ENCODE measurements around the gene PRUNE2. TPM values are rescaled to one million over a fixed set of nuclear protein-coding genes. Genes with fewer than 3 reads are reported as not detected.

The PRUNE2 gene
- total RNA-seq, 3 donors from 2014 or later, result 4.6 to 14.7 (median 12.0) TPM

GRCh38 chr9:76900884-76901440 is 5.0 kb downstream of the PRUNE2 start:
- no peak overlapping the region for H3K4me3 ChIP-seq

DNA sequence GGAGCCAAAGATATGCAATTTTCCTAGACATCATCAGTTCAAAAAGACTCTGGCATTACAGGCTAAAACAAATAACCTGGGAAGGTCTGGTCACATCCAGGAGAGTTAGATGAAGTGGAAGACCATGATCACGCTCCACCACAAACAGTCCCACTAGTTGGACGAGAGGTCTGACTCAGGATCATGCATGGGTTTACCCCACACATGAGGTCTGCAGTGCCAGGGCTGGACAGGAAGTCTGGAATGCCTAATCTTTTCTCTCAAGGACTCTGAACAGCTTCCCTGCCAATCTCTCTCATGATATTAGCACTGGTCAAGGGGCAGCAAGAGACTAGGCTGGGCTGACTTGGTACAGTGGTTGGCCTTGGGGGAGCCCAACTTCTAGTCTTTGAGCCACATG is 7.1 kb downstream of the PRUNE2 start:
- Histone ChIP-seq H3K36me3 (no peaks in the 10 kb centered on the region), H3K27ac (no peak overlapping the region), H3K27me3 (peaks cover 0 to 21% of the 10 kb centered on the region in 2 donors), H3K9me3 (no peaks in the 10 kb centered on the region), H3K4me1 (no peaks in the 10 kb centered on the region), H3K4me3 (no peak overlapping the region)
- intact Hi-C loops (cut with DNase I; ENCODE audit: low total_unique reads), result no loop called here
- no peak for TF ChIP-seq POLR2AphosphoS5 (IDR thresholded peaks at IDR 0.05)
- TF ChIP-seq, protein P1, sequence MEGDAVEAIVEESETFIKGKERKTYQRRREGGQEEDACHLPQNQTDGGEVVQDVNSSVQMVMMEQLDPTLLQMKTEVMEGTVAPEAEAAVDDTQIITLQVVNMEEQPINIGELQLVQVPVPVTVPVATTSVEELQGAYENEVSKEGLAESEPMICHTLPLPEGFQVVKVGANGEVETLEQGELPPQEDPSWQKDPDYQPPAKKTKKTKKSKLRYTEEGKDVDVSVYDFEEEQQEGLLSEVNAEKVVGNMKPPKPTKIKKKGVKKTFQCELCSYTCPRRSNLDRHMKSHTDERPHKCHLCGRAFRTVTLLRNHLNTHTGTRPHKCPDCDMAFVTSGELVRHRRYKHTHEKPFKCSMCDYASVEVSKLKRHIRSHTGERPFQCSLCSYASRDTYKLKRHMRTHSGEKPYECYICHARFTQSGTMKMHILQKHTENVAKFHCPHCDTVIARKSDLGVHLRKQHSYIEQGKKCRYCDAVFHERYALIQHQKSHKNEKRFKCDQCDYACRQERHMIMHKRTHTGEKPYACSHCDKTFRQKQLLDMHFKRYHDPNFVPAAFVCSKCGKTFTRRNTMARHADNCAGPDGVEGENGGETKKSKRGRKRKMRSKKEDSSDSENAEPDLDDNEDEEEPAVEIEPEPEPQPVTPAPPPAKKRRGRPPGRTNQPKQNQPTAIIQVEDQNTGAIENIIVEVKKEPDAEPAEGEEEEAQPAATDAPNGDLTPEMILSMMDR (IDR thresholded peaks at IDR 0.05), result no peak
- no peak for TF ChIP-seq POLR2A (IDR thresholded peaks at IDR 0.05)
- DNase-seq (ENCODE audit: low spot score in 2 of 2), result no peak

More at GRCh38 chr9:76900884-76901440, 5.0 kb downstream of the PRUNE2 start:
- H3K27ac ChIP-seq, result no peak overlapping the region
- H3K4me1 ChIP-seq, result peaks cover 4 to 12% of the 10 kb centered on the region in 2 donors
- H3K27me3 ChIP-seq, result peaks cover 0 to 21% of the 10 kb centered on the region in 2 donors
- DNase-seq (ENCODE audit: low spot score in 2 of 2), result no peak
- TF ChIP-seq POLR2AphosphoS5 (IDR thresholded peaks at IDR 0.05), result no peak
- no peak for TF ChIP-seq POLR2A (IDR thresholded peaks at IDR 0.05)
- TF ChIP-seq, protein P1 (IDR thresholded peaks at IDR 0.05), result no peak
- no peaks in the 10 kb centered on the region for H3K36me3 ChIP-seq
- intact Hi-C loops (cut with DNase I; ENCODE audit: low total_unique reads), result no loop called here
- no peaks in the 10 kb centered on the region for H3K9me3 ChIP-seq

DNA sequence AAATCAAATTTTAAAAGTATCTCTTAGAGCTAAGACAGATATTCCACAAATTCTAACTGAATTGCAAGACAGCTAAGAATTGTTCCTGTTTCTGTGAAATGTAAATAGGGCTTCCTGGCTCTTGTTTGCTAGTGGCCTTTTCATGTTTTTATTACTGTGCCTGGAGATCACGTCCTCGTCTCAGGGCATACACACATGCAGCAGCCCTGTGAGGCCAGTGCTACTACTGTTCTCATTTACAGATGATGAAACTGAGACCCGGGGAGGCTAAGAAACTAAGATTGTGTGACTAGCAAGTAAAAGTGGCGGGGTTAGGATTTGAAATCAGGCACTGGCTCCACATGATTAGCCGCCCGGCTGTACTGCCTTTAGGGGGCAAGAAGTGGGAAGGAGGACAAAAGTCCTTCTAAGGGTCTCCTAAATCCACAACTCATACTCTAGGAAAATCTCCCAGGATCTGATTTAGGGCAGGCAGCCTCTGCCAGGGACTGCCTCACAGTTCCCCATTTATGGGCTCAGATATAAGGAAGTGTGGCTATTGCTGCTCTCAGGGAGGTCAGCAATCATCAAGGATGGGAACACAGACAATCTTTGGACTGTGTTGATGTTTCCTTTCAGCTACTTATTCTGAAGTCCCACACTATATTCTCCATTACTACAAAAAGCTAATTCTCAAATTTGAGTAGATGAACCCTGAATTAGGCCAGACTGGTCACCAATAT is 7.9 kb downstream of the PRUNE2 start:
- H3K4me1 ChIP-seq, result no peaks in the 10 kb centered on the region
- H3K36me3 ChIP-seq, result no peaks in the 10 kb centered on the region
- peaks cover 0 to 21% of the 10 kb centered on the region in 2 donors for H3K27me3 ChIP-seq
- intact Hi-C loops (cut with DNase I; ENCODE audit: low total_unique reads), result no loop called here
- H3K9me3 ChIP-seq, result no peaks in the 10 kb centered on the region
- H3K27ac ChIP-seq, result no peak overlapping the region
- H3K4me3 ChIP-seq, result no peak overlapping the region
- no peak for DNase-seq (ENCODE audit: low spot score in 2 of 2)
- TF ChIP-seq, protein P1 (IDR thresholded peaks at IDR 0.05), result no peak
- TF ChIP-seq POLR2AphosphoS5 (IDR thresholded peaks at IDR 0.05), result no peak
- TF ChIP-seq POLR2A (IDR thresholded peaks at IDR 0.05), result no peak

GRCh38 chr9:76896035-76896434 is 9.9 kb downstream of the PRUNE2 start:
- Histone ChIP-seq H3K4me3 (no peak overlapping the region), H3K9me3 (no peaks in the 10 kb centered on the region), H3K27me3 (peaks cover 0 to 16% of the 10 kb centered on the region in 2 donors), H3K27ac (no peak overlapping the region), H3K36me3 (no peaks in the 10 kb centered on the region), H3K4me1 (no peaks in the 10 kb centered on the region)
- TF ChIP-seq POLR2AphosphoS5 (IDR thresholded peaks at IDR 0.05) (no peak), POLR2A (IDR thresholded peaks at IDR 0.05) (no peak)
- TF ChIP-seq, protein P1 (IDR thresholded peaks at IDR 0.05), result no peak
- intact Hi-C loops (cut with DNase I; ENCODE audit: low total_unique reads), result no loop called here
- DNase-seq (ENCODE audit: low spot score in 2 of 2), result no peak

GRCh38 chr9:76895186-76895585 is 10.7 kb downstream of the PRUNE2 start:
- Histone ChIP-seq H3K4me3 (no peak overlapping the region), H3K4me1 (no peaks in the 10 kb centered on the region), H3K9me3 (no peaks in the 10 kb centered on the region), H3K27me3 (peaks cover 0 to 13% of the 10 kb centered on the region in 2 donors), H3K27ac (no peak overlapping the region), H3K36me3 (no peaks in the 10 kb centered on the region)
- TF ChIP-seq, protein P1 (IDR thresholded peaks at IDR 0.05), result no peak
- no peak for TF ChIP-seq POLR2AphosphoS5 (IDR thresholded peaks at IDR 0.05)
- no peak for TF ChIP-seq POLR2A (IDR thresholded peaks at IDR 0.05)
- no peak for DNase-seq (ENCODE audit: low spot score in 2 of 2)
- intact Hi-C loops (cut with DNase I; ENCODE audit: low total_unique reads), result no loop called here

All from breast epithelium (tissue), 4 donors.